CD4-positive, alpha-beta T cell treated with Interleukin-10 for 1 hour (primary cell): Measurements from ENCODE around the gene CHST4.
"Not testable (repeated sequence)": the region's sequence is repeated elsewhere in the genome, so short reads cannot be mapped to it uniquely, and the experiment has no call there.

Source experiments
- DNase-seq: peaks from one replicate; pipeline ENCODE4 v3.0.0-alpha.2; 2020

CHST4 gene

DNA sequence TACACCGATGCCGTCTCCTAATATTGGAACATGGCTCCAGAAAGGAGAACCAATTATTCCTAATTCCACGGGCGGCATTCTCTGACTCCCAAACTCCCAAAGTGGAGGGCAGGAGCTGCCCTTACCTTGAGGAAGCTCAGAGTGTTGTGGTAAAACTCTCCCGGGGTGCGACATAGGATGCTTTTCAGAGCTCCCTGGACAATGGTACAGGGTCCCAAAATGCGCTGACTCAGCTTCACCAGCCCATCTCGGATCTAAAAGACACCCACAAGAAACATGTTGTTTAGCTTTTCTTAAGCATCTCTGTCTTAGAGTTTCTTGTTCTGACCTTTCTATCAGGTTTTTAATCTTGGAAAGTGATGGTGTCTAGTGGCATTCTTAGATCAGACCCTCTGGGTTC is 43.9 kb downstream of the CHST4 start:
- no peak for DNase-seq

- DNase-seq, result no peak
Observed at GRCh38 chr16:71572497-71573116, 46.4 kb downstream of the CHST4 start.

DNA sequence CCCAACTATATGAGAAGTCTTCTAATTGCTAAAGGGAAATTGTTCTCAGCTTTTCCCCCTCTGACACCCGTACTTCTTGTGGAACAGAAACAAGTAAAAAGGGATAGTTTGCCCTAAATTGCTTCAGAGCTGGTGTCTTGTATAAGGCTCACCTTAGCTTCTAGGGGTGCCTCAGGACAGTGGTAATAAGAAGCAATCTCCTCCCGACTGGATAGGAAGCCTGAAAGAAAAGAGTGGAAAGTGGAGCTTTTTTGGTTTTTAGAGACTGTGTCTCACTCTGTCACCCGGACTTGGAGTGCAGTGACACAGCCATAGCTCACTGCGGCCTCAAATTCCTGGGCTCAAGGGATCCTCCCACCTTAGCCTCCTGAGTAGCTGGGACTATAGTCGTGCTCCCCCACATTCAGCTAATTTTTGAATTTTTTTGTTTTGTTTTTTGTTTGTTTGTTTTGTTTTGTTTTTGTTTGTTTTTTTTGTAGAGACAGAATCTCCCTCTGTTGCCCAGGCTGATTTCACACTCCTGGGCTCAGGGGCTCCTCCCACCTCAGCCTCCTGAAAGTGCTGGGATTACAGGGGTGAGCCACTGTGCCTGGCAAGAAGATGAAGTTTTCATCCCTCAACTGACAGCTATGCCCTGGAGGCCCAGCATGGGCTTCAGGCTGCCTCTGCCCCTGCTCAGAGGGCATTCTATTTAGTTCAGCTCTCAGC is 47.3 kb downstream of the CHST4 start:
- DNase-seq, result no peak

DNA sequence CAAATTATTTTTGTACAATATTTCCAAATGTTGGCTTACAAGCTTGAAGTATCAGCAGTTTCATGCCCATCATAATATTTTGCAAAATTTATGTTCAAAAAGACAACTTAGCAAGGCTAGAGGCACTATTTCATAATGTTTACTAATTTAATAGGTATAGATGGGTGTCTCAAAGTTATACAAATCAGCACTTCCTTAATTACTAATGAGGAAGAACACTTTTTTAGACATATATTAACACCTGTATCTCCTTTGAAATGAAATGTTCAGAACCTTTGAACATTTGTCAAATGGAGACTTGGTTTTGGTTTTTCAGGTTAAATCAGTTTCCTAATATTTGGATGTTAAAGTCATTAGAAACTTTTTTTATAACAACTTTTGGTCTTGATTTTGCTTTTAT is 48.5 kb downstream of the CHST4 start:
- DNase-seq, result no peak

GRCh38 chr16:71576971-71577370 is 50.7 kb downstream of the CHST4 start, which contains the start of gene TAT:
Gene TAT, minus strand, starts transcription at chr16:71577092. Its CDS starts 677 bp downstream, at chr16:71576415.
- DNase-seq, result no peak

GRCh38 chr16:71582553-71582848 is 56.3 kb downstream of the CHST4 start:
- DNase-seq, result not testable (repeated sequence)

GRCh38 chr16:71584543-71585317 is 58.5 kb downstream of the CHST4 start:
- DNase-seq, result no peak

DNA sequence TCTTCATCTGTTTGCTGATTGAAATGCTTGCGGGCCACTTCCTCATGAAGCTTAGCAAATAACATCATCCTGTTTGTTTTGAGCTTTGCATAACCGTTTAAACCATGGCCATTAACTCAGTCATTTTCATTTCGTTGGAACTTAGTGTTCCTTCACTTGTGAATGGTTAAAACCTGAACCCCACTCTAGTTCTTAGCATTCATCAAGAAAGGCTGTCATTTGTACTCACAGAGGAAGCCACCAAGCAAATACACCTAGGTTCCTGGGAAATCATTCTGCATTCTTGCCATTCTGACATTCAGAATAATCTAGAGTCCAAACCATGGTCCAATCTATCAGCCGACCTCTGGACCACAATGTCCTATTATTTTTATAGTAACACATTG is 59.1 kb downstream of the CHST4 start:
- DNase-seq, result no peak
